HG02884 (cell line): Measurements from ENCODE around the gene RBBP8NL.
A peak's percentile ranks its signal among the peaks of the same experiment; 100 is the strongest.

Source experiments
- ATAC-seq: cut with Tn5 transposase; IDR thresholded peaks from one replicate; pipeline ENCODE4 v1.9.1; 2021; ENCODE audit warnings: mild to moderate bottlenecking, moderate library complexity; ENCODE audit not compliant: unreplicated experiment

The RBBP8NL gene

GRCh38 chr20:62394248-62395245 lies 32.8 kb downstream of the RBBP8NL start:
- no peak for ATAC-seq

GRCh38 chr20:62393830-62394229 lies 33.5 kb downstream of the RBBP8NL start:
- no peak for ATAC-seq

DNA sequence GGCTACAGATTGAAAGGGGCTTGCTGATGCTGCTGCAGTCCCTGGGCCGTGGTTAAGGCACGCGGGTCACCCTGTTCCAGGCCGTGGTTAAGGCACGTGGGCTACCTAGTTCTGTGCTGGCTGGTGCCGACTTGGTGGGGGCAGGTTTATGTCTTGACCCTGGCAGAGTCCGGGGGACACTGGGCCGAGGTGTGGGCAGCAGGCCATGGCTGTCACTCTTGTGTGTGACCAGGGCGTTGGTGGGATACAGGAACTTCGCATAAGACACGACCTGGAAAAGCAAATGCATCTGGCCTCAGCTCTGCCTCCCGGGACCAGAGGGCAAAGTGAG lies 34.0 kb downstream of the RBBP8NL start:
- no peak for ATAC-seq

DNA sequence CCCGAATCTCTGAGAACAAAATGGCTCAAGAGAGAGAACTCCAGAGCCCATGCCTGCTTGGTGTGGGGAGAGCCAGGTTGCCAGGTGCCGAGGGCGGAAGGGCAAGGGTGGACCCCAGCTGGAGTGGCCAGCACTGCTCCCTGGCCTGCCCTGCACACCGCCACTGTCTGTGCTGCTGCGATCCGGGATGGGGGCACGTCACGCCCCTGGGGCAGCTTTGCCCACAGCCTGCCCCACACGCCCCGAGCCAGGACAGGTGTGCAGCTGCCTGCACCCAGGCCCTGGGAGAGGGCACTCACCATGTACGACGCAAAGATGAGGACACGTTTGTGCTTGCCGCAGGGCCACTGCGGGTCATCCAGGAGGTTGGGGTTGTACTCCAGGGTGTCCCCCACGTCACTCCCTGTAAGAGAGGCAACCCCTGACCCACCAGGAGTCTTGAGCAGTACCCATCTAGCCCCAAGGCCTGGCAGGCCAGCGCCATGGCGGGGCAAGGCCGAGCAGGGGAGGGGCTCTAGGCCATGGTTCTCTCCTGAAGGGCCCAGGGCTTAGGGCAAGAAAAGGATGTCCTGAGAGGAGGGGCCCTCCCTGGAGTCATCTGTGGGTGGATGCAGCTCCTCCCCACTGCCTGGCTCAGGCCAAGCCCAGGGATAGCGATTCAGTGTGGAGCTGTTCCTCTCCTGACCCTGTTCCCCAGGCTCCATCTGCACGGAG lies 34.6 kb downstream of the RBBP8NL start:
- no peak for ATAC-seq

DNA sequence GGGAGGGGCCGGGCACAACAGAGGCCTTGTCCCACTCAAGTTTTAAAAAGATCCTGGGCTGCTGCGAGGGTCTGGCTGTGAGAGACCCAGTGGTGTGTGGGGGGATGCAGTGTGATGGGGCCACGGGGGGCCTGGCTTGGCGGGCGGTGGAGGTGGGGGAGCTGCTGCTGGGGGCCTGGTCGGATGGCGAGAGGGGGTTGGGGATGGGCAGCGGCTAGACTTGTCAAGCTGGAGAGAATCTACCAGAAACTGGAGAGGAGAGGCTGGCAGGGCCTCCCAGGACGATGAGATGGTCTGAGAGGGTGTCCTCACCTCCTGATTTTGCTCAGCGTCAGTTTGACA lies 35.3 kb downstream of the RBBP8NL start:
- ATAC-seq, result no peak

- ATAC-seq, result no peak
These were observed 35.9 kb downstream of the RBBP8NL start for GRCh38 chr20:62391165-62392076.

GRCh38 chr20:62390317-62391164 lies 36.8 kb downstream of the RBBP8NL start:
- no peak for ATAC-seq

DNA sequence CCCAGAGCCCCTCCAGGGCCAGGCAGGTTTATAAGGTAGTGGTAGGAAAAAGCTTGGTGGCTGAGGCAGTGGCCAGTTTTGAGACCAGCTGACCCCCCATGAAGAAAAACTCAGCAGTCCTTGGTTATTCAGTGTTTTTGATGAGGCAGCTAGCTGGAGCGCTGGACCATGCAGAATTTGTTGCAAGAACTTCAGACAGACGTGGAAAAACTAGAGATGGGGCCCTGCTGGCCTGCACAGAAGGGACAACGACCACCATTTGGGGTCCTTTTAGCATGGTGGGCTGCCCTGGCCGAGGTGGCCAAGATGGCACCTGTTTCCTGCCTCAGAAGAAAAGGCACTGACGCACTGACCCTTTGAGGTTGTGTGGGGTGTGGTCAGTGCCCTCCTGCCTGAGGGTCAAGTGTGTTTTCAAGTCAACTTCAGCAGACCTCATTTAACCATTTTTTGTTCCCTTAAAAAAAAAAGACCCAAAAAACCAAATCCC lies 37.7 kb downstream of the RBBP8NL start:
- ATAC-seq, result no peak

- no peak for ATAC-seq
These were observed 38.3 kb downstream of the RBBP8NL start for GRCh38 chr20:62388839-62389600.

DNA sequence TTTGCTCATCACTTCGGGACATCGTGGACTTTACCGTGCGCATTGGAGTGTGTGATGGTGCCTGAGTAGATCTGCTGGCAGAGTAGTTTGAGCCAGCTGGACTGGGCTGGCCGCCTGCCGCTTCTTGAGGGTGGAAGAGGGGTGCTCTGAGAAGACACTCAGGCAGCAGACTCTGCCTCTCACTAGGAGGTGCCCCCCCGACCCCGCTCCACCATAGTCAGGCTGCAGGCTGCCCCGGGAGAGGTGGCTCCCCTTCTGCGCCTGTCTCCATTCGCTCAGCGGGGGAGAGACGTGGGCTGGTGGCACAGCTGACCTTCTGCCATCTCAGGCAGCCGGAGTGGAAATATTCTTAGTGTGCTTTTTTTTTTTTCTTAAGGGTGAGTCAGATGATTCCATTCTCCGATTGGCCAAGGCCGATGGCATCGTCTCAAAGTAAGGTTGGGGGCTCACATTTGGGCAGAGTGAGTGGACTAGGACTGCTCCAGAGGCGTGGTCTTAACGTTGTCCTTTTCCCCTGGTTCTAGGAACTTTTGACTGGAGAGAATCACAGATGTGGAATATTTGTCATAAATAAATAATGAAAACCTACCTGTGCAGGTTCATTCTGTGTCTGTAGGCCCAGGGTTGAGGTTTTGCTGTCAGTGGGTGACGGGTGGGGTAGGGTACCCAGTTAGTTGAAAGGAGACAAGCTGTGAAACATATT lies 39.3 kb downstream of the RBBP8NL start:
- no peak for ATAC-seq

DNA sequence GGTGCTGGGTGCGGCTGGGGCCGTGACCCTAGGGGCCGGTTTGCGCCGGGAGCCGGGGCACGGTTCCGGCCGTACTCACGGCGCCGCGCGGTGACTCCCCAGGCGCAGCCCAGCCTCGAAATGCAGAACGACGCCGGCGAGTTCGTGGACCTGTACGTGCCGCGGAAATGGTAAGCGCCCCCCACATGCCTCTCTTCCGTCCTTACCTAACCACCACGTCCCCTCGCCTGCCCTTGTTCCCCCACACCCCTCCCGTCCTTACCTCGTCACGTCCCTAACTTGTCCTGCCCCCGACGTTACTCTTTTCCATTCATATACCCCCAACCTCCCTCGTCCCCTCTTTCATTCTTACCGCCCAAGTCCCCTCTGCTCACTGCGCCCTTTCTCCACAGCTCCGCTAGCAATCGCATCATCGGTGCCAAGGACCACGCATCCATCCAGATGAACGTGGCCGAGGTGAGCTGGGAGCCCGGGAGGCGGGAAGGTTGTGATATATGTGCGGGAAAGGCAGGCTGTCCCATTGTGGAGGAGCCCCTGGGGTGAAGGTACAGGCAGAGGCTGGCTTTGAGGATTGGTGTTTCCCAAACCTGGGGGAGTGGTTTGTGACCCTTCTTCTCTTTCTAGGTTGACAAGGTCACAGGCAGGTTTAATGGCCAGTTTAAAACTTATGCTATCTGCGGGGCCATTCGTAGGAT lies 40.0 kb downstream of the RBBP8NL start:
- no peak for ATAC-seq

DNA sequence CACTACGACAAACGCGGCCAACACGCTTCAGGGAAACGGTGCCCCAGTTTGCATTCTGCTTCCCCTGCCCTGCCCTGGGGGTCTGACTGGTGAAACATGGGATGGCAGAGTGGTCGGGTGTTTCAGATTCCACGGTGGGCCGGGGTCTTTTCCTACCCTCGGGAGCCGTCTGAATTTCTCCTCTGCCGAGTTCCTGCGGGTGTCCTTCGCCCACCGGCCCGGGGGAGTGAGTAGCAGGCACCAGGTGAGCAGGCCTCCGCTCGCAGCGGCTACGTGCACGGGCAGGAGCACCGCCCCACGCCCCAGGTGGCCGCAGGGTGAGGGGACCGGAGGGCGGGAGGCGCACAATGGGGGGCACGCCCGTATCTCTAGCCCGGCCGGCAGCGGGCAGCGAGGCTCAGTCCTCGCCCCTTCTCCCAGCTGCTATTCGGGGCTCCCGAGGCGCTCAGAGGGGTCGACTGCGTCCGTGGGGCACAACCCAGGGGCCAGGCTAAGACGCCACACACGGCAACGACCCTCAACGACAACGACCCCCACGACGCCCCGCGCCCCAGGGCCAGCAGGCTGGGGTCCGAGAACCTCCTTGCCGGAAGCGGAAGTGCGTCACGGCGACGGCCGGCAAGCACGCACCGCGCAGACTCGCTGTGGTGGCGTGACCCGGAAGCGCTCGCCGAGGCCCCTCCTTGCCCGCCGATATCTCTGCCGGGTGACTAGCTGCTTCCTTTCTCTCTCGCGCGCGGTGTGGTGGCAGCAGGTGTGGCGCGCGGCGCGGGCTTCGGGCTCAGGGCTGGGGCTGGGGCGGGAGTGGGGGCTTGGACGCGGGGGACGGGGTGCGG lies 40.7 kb downstream of the RBBP8NL start, which contains the start of gene RPS21:
TSS of gene RPS21 (plus strand) at position 721 of the 836 bp plus-strand sequence. CDS start 236 bp downstream, outside the sequence.
- peak; percentile 84 for ATAC-seq

GRCh38 chr20:62382306-62383198 lies 44.8 kb downstream of the RBBP8NL start:
- ATAC-seq, result peak; percentile 68

DNA sequence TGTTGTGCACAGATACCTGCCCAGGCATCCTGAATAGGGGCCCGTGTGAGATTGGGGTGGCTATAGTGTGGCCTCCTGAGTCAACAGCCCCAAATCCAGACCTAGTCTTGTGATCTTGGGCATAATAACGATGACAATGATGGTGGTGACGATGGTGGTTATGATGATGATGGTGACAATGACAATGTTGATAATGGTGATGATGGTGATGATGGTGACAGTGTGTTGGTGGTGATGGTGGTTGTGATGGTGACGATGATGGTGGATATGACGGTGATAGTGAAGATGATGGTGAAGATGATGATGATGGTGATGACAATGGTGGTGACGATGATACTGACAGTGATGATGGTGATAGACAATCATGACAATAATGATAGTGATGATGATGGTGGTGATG lies 45.5 kb downstream of the RBBP8NL start:
- no peak for ATAC-seq

DNA sequence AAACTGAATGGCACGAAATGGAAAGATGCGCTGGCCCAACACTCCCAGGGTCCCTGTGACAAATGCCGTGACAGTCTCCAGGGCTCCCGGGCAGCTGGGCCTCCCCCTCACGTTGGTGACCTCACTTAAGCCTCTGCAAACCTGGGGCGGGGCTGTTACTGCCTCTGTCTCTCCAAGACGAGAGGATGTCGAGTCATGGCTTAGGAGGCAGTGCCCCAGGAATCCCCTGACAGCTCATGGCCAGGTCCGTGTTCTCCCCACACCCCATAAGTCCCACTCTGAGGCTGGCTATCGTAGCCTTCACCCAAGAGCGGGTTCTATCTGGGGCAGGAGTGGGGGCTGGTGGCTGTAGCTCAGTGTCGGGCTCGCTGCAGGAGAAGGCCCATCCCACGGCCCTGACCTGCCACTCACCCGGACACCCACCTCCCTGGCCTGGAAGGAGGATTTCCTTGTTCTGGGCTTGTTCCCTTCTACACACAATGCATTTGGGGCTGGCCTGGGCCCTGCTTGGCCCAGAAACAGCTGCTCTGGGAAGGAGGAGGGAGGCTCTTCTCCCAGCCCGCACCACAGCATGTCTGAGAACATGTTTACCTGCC lies 46.0 kb downstream of the RBBP8NL start:
- no peak for ATAC-seq

DNA sequence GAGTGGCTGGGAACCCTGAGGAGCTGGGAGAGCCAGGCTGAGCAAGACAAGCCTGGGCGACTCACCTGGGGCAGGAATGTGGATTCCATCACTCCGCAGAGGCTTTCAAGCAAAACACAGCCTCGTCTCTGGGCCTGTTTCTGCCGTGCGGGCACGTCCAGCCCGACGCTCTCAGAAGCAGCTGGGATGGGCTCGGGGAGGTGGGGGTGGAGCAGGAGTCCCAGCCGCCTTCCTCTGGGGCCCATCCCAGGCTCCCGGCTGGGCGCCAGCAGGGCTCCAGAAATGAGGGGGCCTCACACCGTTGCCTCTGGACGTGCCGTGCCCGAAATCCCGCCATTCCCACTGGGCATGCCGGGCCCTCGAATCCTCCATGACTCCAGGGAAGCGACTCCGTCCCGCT lies 49.1 kb downstream of the RBBP8NL start:
- ATAC-seq, result no peak
